Activated T-helper 1 cell treated with anti-CD3 and anti-CD28 coated beads, Interleukin-12 subunit alpha, Interleukin-12 subunit beta, Interleukin-2, Interleukin-4 antibody, amounts not matched to agents 30 ng/mL and 10 ng/mL and 1 ng/mL, durations not matched to agents 14 hours and 24 hours and 36 hours (primary cell): ENCODE data around the gene RAB23. TPM values are rescaled to one million over a fixed set of nuclear protein-coding genes. Genes with fewer than 3 reads are reported as not detected.
"Not testable (repeated sequence)": the region's sequence is repeated elsewhere in the genome, so short reads cannot be mapped to it uniquely, and the experiment has no call there.

ENCODE experiments used
- DNase-seq: peaks from one replicate; pipeline ENCODE4 v3.0.0; 2021; ENCODE audit warnings: low spot score
- H3K27ac Mint-ChIP-seq: one replicate; pipeline ENCODE4 v1.8.0; 2021; ENCODE audit warnings: mild to moderate bottlenecking, mixed read lengths
- H3K27me3 Mint-ChIP-seq: one replicate; pipeline ENCODE4 v1.8.0; 2022; ENCODE audit warnings: mild to moderate bottlenecking, moderate library complexity, mixed read lengths; ENCODE audit not compliant: insufficient read depth
- H3K36me3 Mint-ChIP-seq: one replicate; pipeline ENCODE4 v1.8.0; 2021; ENCODE audit warnings: low read depth, mixed read lengths
- H3K4me1 Mint-ChIP-seq: one replicate; pipeline ENCODE4 v1.8.0; 2021; ENCODE audit warnings: low read depth, mixed read lengths
- H3K4me3 Mint-ChIP-seq: one replicate; pipeline ENCODE4 v1.8.0; 2021; ENCODE audit warnings: mild to moderate bottlenecking, moderate library complexity, mixed read lengths
- H3K9me3 Mint-ChIP-seq: one replicate; pipeline ENCODE4 v1.8.0; 2021; ENCODE audit warnings: mixed read lengths
- intact Hi-C: fragments of 100-400 bp; cut with micrococcal nuclease; formaldehyde crosslinking; loops from one replicate; pipeline ENCODE4 v1.15.1; 2024
- total RNA-seq: library from RNA; stranded (reverse); gene quantifications from 2 replicates; pipeline ENCODE4 v1.2.3, GENCODE V29; 2022

The RAB23 gene
- total RNA-seq, 1 donor from 2014 or later: 3.0 TPM

DNA sequence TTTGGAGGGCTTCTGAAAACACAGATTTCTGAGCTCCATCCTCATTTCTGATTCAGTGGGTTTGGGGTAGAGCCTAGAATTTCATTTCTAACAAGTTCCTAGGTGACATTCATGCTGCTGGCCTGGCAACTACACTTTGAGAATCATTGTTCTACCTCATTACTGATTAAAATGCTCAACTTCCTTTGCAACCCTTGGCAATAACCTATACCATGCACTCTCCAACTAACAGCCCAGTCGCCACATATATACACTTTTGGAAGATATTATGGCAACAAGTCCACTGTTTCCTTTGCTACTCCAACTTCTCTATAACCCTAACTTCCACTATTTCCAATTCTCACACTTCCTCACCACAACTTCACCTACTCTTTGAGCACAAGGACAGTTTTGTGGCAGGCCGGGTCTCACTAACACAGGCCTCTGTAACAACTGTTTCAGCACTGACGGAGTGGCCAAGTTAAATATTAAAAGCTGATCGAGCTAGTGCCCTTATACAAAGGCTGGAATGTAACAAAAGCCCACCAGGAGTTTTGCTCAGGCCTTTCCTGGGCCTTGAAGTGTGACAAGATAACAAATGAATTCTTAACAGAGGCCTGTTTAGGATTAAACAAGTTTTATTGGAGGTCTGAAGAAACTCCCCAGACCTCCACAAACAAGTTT, 32.1 kb upstream of the RAB23 start:
- Mint-ChIP-seq H3K36me3 (no peaks in the 10 kb centered on the region), H3K9me3 (no peaks in the 10 kb centered on the region), H3K4me1 (no peaks in the 10 kb centered on the region), H3K4me3 (no peak overlapping the region), H3K27me3 (no peaks in the 10 kb centered on the region), H3K27ac (no peak overlapping the region)
- intact Hi-C loops: no loop called here
- no peak for DNase-seq

DNA sequence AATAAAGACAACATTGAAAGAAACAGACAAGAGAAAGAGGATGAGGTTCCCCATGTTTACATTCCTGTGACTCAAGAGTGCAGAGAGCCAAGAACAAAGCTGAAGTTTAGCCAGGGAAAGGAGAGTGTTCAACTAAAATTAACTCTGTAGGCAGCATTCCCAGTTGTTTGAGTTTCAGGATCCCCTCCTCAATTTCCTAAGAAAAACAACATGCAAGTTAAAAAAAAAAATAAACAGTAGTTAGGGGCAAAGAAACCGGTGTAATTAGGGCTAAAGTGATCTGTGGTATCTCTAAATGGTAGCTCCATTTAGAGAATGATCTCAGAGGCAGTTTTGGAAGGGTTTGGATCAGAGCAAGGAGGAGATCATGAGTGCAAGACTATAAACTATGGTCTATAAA, 30.9 kb upstream of the RAB23 start:
- DNase-seq: no peak
- no peak overlapping the region for H3K4me3 Mint-ChIP-seq
- H3K4me1 Mint-ChIP-seq: no peaks in the 10 kb centered on the region
- intact Hi-C loops: no loop called here
- H3K27ac Mint-ChIP-seq: no peak overlapping the region
- no peaks in the 10 kb centered on the region for H3K27me3 Mint-ChIP-seq
- H3K9me3 Mint-ChIP-seq: no peaks in the 10 kb centered on the region
- no peaks in the 10 kb centered on the region for H3K36me3 Mint-ChIP-seq

DNA sequence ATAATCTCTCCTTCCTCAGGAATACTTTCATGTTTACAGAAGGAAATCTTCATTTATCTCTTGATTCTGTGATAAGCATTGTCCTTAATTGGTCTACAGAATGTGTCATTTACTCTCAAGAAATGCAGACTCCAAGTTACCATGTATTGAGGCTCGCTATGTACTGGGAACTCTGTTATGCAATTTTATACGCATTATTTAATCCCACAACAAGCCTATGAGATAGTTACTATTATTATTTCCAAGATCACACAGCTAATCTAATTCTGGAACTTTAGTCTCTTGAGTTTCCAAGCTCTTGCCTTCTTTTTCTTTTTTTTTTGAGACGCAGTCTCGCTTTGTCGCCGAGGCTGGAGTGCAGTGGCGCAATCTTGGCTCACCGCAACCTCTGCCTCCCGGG, 30.0 kb upstream of the RAB23 start:
- Mint-ChIP-seq H3K4me3 (no peak overlapping the region), H3K27ac (no peak overlapping the region), H3K4me1 (no peaks in the 10 kb centered on the region), H3K9me3 (no peaks in the 10 kb centered on the region), H3K27me3 (no peaks in the 10 kb centered on the region), H3K36me3 (no peaks in the 10 kb centered on the region)
- no peak for DNase-seq
- intact Hi-C loops: no loop called here

DNA sequence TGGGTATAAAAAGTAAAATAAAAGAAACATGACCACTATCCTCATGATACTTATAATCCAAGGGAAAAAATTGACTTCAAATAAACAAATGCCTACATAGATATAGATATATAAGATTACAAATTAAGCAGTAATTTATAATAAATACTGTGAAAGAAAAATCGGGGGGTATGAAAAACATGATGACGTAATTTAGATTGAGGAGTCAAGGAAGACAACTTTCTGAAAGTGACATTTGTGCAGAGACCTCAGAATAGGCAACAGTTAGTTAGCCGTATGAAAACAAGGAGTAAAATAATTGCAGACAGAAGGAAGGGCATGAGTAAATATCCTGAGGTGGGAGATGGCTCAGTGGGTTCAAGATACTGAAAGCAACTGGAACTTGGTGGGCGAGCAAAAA, 28.2 kb upstream of the RAB23 start:
- no peak for DNase-seq
- Mint-ChIP-seq H3K4me3 (no peak overlapping the region), H3K36me3 (no peaks in the 10 kb centered on the region), H3K27ac (no peak overlapping the region), H3K9me3 (no peaks in the 10 kb centered on the region), H3K4me1 (no peaks in the 10 kb centered on the region), H3K27me3 (no peaks in the 10 kb centered on the region)
- intact Hi-C loops: no loop called here

DNA sequence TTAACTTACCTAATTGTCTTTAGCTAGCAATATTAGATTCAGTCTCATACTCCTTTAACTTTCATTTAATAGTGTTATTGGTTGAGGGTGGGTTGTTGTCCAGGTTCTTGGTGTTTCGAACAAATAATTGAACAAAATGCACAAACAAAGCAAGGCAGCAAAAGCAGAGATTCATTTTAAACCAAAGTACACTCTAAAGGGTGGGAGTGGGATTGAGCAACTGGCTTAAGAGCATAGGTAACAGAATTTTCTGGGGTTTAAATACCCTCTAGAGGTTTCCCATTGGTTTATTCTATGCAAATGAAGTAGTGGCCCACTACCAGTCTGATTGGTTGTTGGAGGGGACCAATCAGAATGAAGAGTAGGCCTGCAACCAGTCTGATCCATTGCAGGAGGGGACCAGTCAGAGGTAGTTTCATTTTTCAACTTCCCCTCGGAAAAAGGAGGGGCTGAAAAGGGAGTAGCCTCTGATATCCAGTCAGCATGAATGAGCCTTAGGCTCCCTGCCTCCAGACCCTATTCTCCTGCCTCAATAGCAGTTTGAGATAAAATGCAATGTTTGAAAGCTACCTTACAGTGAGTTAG, 26.3 kb upstream of the RAB23 start:
- Mint-ChIP-seq H3K27me3 (peaks cover 2% of the 10 kb centered on the region), H3K4me1 (no peaks in the 10 kb centered on the region), H3K4me3 (no peak overlapping the region), H3K9me3 (no peaks in the 10 kb centered on the region), H3K27ac (no peak overlapping the region), H3K36me3 (no peaks in the 10 kb centered on the region)
- DNase-seq: no peak
- intact Hi-C loops: no loop called here

DNA sequence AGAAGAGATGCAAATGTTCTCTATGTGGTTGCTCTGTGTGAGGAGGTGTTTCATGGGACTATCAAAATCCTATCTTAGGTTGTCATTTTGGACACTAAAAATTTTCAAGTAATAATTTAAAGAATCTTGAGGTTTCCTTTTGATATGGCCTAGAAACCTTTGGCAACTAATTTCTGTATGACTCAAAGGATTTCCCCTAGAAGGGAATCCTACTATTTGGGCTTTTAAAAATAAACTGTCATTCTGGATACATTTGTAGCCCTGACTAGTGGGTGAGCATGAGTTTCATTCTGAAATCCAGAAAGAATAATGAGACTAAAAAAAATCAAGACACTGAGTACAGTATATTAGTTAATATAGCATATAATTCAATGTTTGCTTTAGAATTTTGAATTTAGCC, 25.5 kb upstream of the RAB23 start:
- Mint-ChIP-seq H3K27me3 (peaks cover 2% of the 10 kb centered on the region), H3K36me3 (no peaks in the 10 kb centered on the region), H3K4me1 (no peaks in the 10 kb centered on the region), H3K27ac (no peak overlapping the region), H3K4me3 (no peak overlapping the region), H3K9me3 (no peaks in the 10 kb centered on the region)
- intact Hi-C loops: no loop called here
- no peak for DNase-seq

DNA sequence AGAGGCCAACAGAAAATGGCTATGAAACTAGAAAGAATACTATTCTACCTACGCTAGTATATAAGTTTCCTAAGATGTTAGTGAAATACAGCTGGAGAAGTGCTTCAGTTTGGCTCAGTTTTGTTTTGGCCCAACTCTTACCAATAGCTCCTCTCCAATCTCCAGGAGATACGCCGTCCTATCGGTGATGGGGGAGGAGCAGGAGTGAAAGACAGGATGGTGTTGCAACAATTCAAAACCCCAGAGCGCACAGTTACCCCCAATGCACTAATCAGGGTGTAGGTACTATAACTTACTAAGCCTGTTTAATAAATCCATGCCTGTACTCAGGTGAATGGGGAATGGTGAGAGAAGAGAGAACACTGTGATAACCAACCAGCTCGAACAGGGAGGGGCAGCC, 24.2 kb upstream of the RAB23 start:
- H3K27ac Mint-ChIP-seq: no peak overlapping the region

DNA sequence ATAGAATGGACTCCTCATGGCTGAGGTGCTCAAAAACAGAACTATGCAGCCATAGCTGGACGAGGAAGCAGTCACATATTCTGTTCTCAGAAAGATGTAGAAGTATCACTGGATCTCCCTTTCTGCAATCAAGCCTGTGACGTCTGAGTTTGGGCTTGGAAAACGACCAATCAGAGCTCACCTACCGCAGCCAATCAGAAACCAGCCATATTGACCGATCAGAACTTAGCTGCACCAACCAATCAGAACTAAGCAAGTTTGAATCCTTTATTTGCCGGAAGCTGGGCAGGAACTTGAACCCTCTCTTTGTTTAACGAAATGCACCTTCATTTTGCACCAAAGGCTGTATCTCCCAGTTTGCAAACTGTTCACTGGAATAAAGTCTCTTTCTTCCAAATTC, 21.8 kb upstream of the RAB23 start:
- no peak for DNase-seq
- Mint-ChIP-seq H3K4me1 (no peaks in the 10 kb centered on the region), H3K27ac (no peak overlapping the region), H3K9me3 (no peaks in the 10 kb centered on the region), H3K36me3 (no peaks in the 10 kb centered on the region), H3K27me3 (peaks cover 2% of the 10 kb centered on the region), H3K4me3 (no peak overlapping the region)
- intact Hi-C loops: no loop called here

More for the DNA sequence above, 24.2 kb upstream of the RAB23 start:
- no peak for DNase-seq
- intact Hi-C loops: no loop called here
- Mint-ChIP-seq H3K36me3 (no peaks in the 10 kb centered on the region), H3K4me1 (no peaks in the 10 kb centered on the region), H3K4me3 (no peak overlapping the region), H3K27me3 (peaks cover 2% of the 10 kb centered on the region), H3K9me3 (no peaks in the 10 kb centered on the region)

DNA sequence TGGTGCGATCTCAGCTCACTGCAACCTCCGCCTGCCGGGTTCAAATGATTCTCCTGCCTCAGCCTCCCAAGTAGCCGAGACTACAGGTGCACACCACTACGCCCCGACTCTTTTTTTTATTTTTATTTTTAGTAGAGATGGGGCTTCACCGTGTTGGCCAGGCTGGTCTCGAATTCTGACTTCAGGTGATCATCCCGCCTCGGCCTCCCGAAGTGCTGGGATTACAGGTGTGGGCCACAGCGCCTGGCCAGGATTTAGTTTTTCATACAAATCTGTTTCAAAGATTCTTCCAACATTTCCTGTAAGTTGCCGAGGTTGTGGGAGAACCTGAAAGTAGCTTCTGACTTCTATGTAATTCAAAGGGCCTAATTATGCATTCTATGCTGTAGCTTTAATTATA, 21.4 kb upstream of the RAB23 start:
- H3K9me3 Mint-ChIP-seq, H3K27me3 Mint-ChIP-seq, H3K4me3 Mint-ChIP-seq, H3K4me1 Mint-ChIP-seq, H3K36me3 Mint-ChIP-seq, intact Hi-C loops, H3K27ac Mint-ChIP-seq, DNase-seq: not testable (repeated sequence)

DNA sequence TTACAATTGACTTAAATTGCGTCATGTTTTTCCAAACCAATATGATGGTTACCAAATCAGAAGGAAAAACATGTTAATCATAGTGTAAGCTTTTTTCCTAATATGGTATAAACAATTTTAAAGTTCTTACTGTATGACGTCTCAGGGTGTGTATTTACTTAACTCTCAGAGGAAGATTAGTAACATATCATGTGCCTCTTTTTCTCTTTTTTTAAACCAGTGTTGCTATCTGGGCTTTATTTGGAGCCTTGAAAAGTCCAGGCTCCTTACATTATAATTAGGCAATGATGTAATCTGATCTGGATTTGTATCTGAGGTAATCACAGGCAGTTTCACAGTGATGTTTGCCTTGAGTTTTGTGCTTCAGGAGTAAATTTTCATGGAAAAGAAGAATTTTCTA, 20.4 kb upstream of the RAB23 start:
- Mint-ChIP-seq H3K27ac (no peak overlapping the region), H3K4me3 (no peak overlapping the region), H3K4me1 (no peaks in the 10 kb centered on the region), H3K9me3 (no peaks in the 10 kb centered on the region), H3K27me3 (peaks cover 5% of the 10 kb centered on the region), H3K36me3 (no peaks in the 10 kb centered on the region)
- intact Hi-C loops: no loop called here
- no peak for DNase-seq

DNA sequence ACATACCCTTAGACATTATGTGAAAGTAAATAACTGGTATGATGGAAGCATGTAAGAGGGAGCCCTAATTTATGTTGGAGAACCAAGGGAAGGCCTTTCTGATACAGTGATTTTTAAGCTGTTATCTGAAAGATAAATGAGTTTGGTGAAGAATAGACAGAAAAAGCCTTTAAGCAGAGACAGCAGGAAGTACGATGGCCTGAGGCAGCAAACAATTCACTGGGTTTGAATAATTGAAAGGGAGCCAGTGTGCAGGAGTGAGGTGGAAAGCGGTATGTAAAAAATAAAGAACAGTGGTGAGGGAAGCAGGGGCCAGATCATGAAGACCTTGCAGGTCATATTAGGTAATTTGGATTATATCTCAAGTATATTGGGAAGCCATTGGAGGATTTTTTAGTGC, 4.1 kb upstream of the RAB23 start:
- Mint-ChIP-seq H3K36me3 (no peaks in the 10 kb centered on the region), H3K27me3 (peaks cover 33% of the 10 kb centered on the region), H3K9me3 (no peaks in the 10 kb centered on the region), H3K4me3 (no peak overlapping the region), H3K27ac (no peak overlapping the region), H3K4me1 (peaks cover 8% of the 10 kb centered on the region)
- no peak for DNase-seq
- intact Hi-C loops: no loop called here

DNA sequence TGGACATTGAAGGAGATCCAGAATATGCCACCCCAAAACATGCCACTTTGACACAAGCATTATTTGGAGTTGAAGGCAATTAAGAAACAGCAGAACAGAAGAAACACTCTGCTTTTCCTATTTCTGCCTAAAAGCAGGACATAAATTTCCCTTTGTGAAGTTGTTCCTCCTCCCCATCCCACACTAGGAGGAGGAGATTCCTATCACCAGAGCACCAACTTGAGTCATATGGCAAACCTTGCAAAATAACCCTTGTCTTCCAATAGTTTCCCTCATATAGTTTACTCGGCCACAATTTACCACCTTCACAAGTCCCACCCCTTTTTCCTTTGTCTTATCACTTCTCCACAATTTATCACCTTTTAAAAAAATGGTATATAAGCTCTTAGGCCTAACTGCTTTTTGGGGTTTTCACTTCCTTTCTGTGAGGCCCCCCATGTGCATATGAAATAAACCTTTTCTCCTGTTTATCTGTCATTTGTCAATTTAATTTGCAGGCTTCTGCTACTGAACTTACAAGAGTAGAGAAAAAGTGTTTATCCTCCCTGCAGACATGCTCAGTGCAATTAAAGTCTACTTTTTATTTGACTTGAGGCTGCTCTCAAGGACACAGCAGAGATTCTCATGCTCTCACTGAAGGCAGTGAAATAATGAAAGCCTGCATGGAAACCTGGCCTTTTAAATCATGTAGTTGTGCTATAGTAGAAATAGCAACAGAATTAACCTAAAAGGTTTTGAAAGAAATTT, 2.8 kb upstream of the RAB23 start:
- no peak overlapping the region for H3K27ac Mint-ChIP-seq
- peaks cover 39% of the 10 kb centered on the region for H3K27me3 Mint-ChIP-seq
- intact Hi-C loops: loop anchor here (5.0 kb wide), 2 partner anchors 323 to 683 kb away; no protein-coding TSS in a partner anchor
- peaks cover 2% of the 10 kb centered on the region for H3K36me3 Mint-ChIP-seq
- peaks cover 18% of the 10 kb centered on the region for H3K4me1 Mint-ChIP-seq
- H3K9me3 Mint-ChIP-seq: no peaks in the 10 kb centered on the region
- no peak overlapping the region for H3K4me3 Mint-ChIP-seq
- no peak for DNase-seq

DNA sequence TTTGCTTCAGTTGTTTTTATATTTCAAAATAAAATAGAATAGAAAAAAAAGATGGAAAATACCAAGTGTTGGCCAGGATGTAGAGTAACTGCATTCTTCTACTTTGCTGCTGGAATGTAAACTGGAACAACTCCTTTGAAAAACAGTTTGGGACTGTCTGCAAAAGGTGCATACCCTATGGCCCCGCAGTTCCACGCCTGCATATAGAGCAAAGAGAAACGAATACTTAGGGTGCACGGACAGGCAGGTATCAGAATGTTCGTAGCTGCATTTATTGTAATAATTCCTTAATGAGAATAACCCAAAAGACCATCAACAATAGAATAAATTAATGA, 603 bp upstream of the RAB23 start:
- Mint-ChIP-seq H3K4me1 (peaks cover 33% of the 10 kb centered on the region), H3K36me3 (peaks cover 5% of the 10 kb centered on the region), H3K9me3 (no peaks in the 10 kb centered on the region), H3K27me3 (peaks cover 31% of the 10 kb centered on the region), H3K4me3 (peak overlapping the region; percentile 94), H3K27ac (no peak overlapping the region)
- intact Hi-C loops: loop anchor here (1.0 to 5.0 kb wide), 7 partner anchors 42 to 680 kb away; partner anchors contain the start of genes BAG2, BEND6, KIAA1586 and PRIM2
- DNase-seq: no peak
